Ovary (tissue), 3 donors: Measurements from ENCODE around the gene RBBP8NL.

ENCODE experiments used
- CTCF ChIP-seq, 3 donors: fragments of 450-650 bp in 2 of 3; fragments of 200-600 bp in 1 of 3; IDR thresholded peaks; one replicate each; pipeline versions ENCODE4 v1.5.1 to v1.8.0; 2016 to 2022; ENCODE audit warnings: antibody characterized with exemption in 3 of 3, mild to moderate bottlenecking in 1 of 3
- EP300 ChIP-seq: sonication (generic); formaldehyde crosslinking; IDR thresholded peaks from one replicate; pipeline ENCODE4 v1.6.1; 2017; ENCODE audit warnings: antibody characterized with exemption
- POLR2A ChIP-seq: fragments of 450-650 bp; IDR thresholded peaks from one replicate; pipeline ENCODE4 v1.6.1; 2017; ENCODE audit warnings: antibody characterized with exemption, mild to moderate bottlenecking, moderate library complexity
- donor health status: DM: no; HTN: no; CAD: no.

- no peak for TF ChIP-seq CTCF (IDR thresholded peaks at IDR 0.05)
- no peak for TF ChIP-seq POLR2A
- TF ChIP-seq EP300, result no peak
These were observed 16.4 kb downstream of the RBBP8NL start for GRCh38 chr20:62410746-62411478.
